Ovary (tissue), 3 donors: ENCODE measurements around the gene SLC13A4.

Experiments used
- EP300 ChIP-seq: sonication (generic); formaldehyde crosslinking; IDR thresholded peaks from one replicate; pipeline ENCODE4 v1.6.1; 2017; ENCODE audit warnings: antibody characterized with exemption
- TF ChIP-seq, protein P1 (sequence below), 3 donors: fragments of 450-650 bp in 2 of 3; fragments of 200-600 bp in 1 of 3; IDR thresholded peaks; one replicate each; pipeline versions ENCODE4 v1.5.1 to v1.8.0; 2016 to 2022; ENCODE audit warnings: antibody characterized with exemption in 3 of 3, mild to moderate bottlenecking in 1 of 3
- donor health status: DM: no; HTN: no; CAD: no.

DNA sequence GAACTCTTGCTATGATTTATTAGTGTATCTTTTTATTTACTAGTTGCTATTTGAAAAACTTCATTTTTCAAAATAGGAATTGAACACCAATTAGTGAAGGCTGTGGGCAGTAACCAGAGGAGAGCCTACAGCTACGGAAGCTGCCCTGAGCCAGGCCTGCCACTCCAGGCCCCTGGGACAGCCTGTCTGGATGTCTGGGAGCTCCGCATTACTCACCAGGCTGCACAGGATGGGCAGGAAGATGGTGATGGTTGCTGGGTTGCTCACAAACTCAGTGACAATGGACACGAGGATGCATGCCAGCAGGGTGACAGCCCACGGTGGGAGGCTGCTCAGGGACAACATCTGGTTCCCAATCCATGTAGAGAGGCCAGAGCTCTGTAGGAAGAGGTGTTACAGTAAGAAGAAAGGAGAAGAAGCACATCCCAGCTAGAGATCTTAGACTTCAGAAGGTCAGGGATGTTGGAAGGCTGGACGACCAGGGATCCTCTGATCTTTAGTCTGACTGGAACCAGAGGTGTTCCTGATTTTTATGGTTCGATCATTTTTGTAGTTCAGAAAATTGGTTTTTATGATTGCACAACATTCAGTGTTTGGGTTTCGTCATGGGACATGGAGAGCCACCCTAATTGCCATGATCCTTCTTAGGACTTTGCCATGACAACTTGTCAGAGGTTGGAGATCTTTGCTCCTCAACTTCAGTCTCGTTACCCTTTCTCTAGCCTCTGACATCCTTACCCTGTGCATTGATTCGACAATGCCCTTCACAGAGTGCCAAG is 42.5 kb downstream of the SLC13A4 start:
- TF ChIP-seq, protein P1, sequence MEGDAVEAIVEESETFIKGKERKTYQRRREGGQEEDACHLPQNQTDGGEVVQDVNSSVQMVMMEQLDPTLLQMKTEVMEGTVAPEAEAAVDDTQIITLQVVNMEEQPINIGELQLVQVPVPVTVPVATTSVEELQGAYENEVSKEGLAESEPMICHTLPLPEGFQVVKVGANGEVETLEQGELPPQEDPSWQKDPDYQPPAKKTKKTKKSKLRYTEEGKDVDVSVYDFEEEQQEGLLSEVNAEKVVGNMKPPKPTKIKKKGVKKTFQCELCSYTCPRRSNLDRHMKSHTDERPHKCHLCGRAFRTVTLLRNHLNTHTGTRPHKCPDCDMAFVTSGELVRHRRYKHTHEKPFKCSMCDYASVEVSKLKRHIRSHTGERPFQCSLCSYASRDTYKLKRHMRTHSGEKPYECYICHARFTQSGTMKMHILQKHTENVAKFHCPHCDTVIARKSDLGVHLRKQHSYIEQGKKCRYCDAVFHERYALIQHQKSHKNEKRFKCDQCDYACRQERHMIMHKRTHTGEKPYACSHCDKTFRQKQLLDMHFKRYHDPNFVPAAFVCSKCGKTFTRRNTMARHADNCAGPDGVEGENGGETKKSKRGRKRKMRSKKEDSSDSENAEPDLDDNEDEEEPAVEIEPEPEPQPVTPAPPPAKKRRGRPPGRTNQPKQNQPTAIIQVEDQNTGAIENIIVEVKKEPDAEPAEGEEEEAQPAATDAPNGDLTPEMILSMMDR (IDR thresholded peaks at IDR 0.05): no peak
- TF ChIP-seq EP300: no peak
